ENCODE measurements around the gene PKP2. TPM values are rescaled to one million over a fixed set of nuclear protein-coding genes. Genes with fewer than 3 reads are reported as not detected.

The PKP2 gene
- total and polyA plus RNA-seq, 2 of the 13 experiments (the other 11 are each of a cell fraction or from before 2014, with no cell fraction given) = 15.1 to 25.3 TPM

DNA sequence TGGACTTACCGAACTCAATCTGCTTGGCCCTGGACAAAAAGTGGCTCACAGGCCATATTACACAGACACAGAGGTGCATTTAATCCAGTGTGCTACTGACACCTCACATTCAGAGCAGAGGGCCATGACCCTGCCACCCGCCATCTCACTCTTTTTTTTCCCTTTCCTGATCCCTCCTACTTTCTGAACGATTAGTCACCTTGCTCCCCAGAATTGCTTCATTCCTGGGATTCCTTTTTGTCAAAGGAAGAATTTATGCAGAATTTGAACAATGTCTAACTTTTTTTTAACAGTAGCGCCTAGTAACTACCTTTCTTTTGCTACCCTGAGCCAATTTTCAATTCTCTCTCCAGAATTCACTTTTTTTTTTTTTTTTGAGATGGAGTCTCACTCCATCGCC is 4.6 kb downstream of the PKP2 start (continued):
- TF ChIP-seq, protein P1, sequence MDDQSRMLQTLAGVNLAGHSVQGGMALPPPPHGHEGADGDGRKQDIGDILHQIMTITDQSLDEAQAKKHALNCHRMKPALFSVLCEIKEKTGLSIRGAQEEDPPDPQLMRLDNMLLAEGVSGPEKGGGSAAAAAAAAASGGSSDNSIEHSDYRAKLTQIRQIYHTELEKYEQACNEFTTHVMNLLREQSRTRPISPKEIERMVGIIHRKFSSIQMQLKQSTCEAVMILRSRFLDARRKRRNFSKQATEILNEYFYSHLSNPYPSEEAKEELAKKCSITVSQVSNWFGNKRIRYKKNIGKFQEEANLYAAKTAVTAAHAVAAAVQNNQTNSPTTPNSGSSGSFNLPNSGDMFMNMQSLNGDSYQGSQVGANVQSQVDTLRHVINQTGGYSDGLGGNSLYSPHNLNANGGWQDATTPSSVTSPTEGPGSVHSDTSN (CRISPR knock-in tag; IDR thresholded peaks at IDR 0.05; ENCODE audit: borderline replicate concordance) = no peak
- TF ChIP-seq ZNF550 (CRISPR knock-in tag; IDR thresholded peaks at IDR 0.05; ENCODE audit: borderline replicate concordance) = no peak
- TF ChIP-seq ZKSCAN1 (IDR thresholded peaks at IDR 0.05; ENCODE audit: low read length) = no peak
- TF ChIP-seq ZFYVE20 (CRISPR knock-in tag; IDR thresholded peaks at IDR 0.05; ENCODE audit: borderline replicate concordance, low read depth) = no peak
- TF ChIP-seq POLR2G (IDR thresholded peaks at IDR 0.05; ENCODE audit: low read depth, low read length) = no peak
- no peak for TF ChIP-seq GABPA (IDR thresholded peaks at IDR 0.05; ENCODE audit: low read depth, low read length)
- TF ChIP-seq GABPA (CRISPR knock-in tag; IDR thresholded peaks at IDR 0.05; ENCODE audit: low read depth) = no peak
- TF ChIP-seq KAT7 (CRISPR knock-in tag; IDR thresholded peaks at IDR 0.05; ENCODE audit: borderline replicate concordance) = no peak
- no peak for TF ChIP-seq ZNF629 (CRISPR knock-in tag; conservative IDR thresholded peaks at IDR 0.05)
- no peak for TF ChIP-seq ZNF234 (CRISPR knock-in tag; conservative IDR thresholded peaks at IDR 0.05)
- TF ChIP-seq, protein P2, sequence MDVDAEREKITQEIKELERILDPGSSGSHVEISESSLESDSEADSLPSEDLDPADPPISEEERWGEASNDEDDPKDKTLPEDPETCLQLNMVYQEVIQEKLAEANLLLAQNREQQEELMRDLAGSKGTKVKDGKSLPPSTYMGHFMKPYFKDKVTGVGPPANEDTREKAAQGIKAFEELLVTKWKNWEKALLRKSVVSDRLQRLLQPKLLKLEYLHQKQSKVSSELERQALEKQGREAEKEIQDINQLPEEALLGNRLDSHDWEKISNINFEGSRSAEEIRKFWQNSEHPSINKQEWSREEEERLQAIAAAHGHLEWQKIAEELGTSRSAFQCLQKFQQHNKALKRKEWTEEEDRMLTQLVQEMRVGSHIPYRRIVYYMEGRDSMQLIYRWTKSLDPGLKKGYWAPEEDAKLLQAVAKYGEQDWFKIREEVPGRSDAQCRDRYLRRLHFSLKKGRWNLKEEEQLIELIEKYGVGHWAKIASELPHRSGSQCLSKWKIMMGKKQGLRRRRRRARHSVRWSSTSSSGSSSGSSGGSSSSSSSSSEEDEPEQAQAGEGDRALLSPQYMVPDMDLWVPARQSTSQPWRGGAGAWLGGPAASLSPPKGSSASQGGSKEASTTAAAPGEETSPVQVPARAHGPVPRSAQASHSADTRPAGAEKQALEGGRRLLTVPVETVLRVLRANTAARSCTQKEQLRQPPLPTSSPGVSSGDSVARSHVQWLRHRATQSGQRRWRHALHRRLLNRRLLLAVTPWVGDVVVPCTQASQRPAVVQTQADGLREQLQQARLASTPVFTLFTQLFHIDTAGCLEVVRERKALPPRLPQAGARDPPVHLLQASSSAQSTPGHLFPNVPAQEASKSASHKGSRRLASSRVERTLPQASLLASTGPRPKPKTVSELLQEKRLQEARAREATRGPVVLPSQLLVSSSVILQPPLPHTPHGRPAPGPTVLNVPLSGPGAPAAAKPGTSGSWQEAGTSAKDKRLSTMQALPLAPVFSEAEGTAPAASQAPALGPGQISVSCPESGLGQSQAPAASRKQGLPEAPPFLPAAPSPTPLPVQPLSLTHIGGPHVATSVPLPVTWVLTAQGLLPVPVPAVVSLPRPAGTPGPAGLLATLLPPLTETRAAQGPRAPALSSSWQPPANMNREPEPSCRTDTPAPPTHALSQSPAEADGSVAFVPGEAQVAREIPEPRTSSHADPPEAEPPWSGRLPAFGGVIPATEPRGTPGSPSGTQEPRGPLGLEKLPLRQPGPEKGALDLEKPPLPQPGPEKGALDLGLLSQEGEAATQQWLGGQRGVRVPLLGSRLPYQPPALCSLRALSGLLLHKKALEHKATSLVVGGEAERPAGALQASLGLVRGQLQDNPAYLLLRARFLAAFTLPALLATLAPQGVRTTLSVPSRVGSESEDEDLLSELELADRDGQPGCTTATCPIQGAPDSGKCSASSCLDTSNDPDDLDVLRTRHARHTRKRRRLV (CRISPR knock-in tag; IDR thresholded peaks at IDR 0.05) = no peak
- TF ChIP-seq ZNF678 (CRISPR knock-in tag; IDR thresholded peaks at IDR 0.05) = no peak
- TF ChIP-seq, protein P3, sequence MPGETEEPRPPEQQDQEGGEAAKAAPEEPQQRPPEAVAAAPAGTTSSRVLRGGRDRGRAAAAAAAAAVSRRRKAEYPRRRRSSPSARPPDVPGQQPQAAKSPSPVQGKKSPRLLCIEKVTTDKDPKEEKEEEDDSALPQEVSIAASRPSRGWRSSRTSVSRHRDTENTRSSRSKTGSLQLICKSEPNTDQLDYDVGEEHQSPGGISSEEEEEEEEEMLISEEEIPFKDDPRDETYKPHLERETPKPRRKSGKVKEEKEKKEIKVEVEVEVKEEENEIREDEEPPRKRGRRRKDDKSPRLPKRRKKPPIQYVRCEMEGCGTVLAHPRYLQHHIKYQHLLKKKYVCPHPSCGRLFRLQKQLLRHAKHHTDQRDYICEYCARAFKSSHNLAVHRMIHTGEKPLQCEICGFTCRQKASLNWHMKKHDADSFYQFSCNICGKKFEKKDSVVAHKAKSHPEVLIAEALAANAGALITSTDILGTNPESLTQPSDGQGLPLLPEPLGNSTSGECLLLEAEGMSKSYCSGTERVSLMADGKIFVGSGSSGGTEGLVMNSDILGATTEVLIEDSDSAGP (CRISPR knock-in tag; IDR thresholded peaks at IDR 0.05; ENCODE audit: borderline replicate concordance) = no peak
- TF ChIP-seq, protein P4, sequence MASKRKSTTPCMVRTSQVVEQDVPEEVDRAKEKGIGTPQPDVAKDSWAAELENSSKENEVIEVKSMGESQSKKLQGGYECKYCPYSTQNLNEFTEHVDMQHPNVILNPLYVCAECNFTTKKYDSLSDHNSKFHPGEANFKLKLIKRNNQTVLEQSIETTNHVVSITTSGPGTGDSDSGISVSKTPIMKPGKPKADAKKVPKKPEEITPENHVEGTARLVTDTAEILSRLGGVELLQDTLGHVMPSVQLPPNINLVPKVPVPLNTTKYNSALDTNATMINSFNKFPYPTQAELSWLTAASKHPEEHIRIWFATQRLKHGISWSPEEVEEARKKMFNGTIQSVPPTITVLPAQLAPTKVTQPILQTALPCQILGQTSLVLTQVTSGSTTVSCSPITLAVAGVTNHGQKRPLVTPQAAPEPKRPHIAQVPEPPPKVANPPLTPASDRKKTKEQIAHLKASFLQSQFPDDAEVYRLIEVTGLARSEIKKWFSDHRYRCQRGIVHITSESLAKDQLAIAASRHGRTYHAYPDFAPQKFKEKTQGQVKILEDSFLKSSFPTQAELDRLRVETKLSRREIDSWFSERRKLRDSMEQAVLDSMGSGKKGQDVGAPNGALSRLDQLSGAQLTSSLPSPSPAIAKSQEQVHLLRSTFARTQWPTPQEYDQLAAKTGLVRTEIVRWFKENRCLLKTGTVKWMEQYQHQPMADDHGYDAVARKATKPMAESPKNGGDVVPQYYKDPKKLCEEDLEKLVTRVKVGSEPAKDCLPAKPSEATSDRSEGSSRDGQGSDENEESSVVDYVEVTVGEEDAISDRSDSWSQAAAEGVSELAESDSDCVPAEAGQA (IDR thresholded peaks at IDR 0.05; ENCODE audit: low read depth) = no peak
- TF ChIP-seq, protein P4 (CRISPR knock-in tag; IDR thresholded peaks at IDR 0.05; ENCODE audit: borderline replicate concordance) = no peak
- TF ChIP-seq, protein P5, sequence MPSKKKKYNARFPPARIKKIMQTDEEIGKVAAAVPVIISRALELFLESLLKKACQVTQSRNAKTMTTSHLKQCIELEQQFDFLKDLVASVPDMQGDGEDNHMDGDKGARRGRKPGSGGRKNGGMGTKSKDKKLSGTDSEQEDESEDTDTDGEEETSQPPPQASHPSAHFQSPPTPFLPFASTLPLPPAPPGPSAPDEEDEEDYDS (CRISPR knock-in tag; IDR thresholded peaks at IDR 0.05) = no peak
